GM21723 (cell line): ENCODE results near the gene NDUFV2.

ENCODE experiments used
- ATAC-seq: cut with Tn5 transposase; IDR thresholded peaks from one replicate; pipeline ENCODE4 v1.9.1; 2021; ENCODE audit warnings: mild to moderate bottlenecking, moderate library complexity; ENCODE audit not compliant: unreplicated experiment

The NDUFV2 gene

DNA sequence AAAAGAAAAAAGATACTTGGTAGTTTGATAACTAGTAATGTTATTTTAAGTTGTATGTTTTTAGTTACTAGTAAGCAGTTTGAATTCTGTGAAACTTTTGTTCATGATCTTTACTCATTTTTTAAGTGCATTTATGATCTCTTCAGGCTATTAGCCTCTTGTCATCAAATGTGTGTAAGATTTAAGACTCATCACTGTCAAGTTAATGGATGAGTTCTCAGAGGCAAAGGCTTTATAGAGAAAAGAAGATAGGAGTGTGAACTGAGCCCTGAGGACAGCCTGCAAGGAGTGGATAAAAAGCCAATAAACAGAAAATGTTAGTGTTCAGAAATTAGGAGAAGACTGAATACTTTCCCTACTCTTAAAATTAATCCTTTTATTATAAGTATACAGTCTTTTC lies 13.5 kb downstream of the NDUFV2 start:
- ATAC-seq = no peak

DNA sequence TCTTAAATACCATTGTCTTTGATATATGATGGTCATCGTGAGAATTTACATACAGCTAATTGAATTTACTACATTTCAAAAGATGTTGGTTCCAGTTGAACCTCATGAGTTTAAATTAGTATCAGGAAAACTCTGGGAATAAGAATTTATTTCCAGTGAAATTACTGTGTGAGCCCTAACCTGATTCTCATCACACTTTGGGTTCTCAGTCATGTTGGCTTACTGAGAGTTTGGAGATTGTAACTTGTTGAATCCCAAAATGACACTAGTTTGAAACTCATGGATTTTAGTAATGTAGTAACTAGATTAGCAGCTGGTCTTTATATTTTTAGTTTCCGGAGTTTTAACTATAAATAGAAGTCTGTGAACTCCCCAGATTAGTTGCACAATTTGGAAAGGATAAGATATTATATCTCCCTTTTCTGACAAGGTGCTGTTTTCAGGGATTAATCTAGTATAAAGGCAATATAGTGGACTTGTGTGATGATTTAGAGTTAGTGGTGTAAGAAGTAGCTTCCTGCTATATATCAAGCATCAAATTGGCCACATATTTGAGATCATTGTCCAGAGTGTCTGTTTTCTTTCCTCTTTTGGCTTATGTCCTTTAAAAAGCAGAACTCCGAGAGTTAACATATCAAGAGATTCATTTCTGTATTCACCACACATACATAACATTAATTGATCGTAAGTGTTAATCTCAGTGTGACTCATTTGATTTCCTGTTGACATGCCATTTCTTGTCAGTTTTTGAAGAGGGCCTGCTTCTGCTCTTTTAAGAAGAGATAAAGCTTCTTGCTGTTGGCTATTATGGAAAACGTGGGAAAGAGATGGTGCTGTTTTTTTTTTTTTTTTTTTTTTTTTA lies 15.7 kb downstream of the NDUFV2 start:
- no peak for ATAC-seq

DNA sequence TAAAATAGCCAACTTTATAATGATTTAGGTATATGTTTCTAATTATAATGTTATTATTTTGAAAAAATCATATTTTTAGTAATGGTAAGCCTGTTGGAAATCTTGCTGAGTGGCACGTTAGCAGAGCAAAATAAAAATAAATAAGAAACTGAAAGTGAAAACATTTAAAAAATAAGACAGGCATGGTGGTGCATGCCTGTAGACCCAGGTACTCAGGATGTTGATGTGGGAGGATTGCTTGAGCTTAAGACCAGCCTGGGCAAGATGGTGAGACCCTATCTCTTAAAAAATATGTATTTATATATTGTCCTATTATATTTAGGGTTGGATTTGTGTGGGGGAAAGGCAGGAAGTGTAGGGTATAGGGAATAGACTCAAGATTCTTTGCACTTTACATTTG lies 18.3 kb downstream of the NDUFV2 start:
- no peak for ATAC-seq

DNA sequence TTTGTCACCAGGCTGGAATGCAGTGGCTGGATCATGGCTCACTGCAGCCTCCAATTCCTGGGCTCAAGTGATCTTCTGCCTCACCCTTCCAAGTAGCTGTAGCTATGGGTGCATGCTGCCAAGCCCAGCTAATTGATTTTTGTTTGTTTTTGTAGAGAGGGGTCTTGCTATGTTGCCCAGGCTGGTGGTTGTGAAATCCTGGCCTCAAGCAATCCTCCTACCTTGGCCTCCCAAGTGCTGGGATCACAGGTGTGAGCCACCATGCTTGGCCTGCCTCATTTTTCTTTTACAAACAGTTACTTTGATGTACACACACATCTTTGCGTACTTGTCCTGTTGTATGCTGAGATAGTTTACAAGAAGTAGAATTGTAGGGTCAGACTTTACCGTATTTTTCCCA lies 21.0 kb downstream of the NDUFV2 start:
- no peak for ATAC-seq

DNA sequence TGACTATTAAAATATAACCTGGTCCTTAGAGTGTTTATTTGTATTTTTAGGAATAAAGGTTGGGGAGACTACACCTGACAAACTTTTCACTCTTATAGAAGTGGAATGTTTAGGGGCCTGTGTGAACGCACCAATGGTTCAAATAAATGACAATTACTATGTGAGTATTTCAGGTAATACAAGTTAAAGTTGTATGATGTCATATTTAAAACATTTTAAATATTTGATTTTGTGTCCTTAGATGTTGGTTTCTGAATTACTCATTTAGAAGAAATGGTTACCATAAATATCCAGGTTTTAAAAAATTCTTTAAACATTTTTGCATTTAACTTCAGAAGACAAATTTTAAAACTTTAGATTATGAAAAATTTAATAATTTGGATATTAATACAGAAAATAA lies 22.3 kb downstream of the NDUFV2 start:
- no peak for ATAC-seq

DNA sequence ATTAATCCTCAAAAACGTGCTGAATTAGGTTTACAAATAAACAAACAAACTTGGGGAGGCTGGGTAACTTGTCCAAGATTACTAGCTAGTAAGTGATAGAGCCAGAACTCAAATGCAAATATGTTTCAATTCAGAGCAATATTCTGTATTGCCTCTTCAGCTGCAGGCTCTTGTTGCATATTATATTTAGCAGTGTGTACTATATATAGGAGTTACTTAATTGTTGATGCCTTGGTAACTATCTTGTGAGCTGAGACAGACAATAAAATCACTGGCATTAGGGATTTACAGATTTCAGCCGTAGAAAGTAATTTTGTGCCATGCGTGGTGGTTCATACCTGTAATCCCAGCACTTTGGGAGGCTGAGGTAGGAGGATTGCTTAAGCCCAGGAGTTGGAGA lies 23.8 kb downstream of the NDUFV2 start:
- no peak for ATAC-seq

DNA sequence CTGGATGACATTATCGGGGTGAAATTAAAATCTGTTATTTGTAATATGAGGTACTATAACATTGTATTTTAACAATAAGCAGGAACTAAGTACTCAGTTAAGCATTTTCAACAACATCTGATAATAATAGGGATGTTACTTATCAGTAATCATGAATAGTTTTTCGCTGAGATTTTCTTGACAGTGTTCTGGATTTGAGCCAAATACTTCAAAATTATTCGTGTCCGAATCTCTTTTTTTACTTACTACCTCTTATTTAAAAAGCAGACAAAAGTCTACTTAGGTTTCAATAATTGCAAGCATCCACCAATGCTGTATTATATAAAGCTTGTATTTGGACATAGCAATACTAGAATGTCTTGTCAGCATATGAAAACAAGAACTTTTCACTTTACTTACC lies 27.7 kb downstream of the NDUFV2 start:
- no peak for ATAC-seq

DNA sequence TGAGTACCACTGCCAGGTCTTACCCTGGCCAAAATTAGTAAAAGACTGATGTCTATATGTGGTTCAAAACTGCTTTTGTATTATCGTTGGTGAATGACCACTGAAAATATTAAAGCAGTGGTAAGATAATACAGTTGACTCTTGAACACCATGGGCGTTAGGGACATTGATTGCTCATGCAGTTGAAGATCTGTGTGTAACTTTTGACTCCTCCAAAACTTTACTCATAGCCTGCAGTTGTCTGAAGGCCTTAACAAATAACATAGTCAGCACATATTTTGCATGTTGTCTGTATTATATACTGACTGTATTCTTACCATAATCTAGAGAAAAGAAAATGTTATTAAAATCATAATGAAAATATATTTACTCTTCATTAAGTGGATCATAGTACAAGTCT lies 28.3 kb downstream of the NDUFV2 start:
- no peak for ATAC-seq

DNA sequence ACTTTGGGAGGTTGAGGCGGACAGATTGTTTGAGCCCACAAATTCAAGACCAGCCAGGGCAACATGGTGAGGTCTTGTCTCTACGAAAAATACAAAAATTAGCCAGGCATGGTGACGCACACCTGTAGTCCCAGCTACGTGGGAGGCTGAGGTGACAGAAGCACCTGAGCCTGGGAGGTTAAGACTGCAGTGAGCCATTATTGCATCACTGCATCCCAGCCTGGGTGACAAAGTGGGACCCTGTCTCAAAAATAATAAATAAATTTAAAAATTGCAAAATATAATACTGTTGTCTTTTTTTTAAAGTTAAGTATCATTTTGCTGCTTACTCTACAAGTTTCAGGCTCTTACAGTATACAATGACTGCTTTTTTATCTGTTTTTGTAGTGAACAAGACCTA lies 30.1 kb downstream of the NDUFV2 start:
- ATAC-seq = no peak

DNA sequence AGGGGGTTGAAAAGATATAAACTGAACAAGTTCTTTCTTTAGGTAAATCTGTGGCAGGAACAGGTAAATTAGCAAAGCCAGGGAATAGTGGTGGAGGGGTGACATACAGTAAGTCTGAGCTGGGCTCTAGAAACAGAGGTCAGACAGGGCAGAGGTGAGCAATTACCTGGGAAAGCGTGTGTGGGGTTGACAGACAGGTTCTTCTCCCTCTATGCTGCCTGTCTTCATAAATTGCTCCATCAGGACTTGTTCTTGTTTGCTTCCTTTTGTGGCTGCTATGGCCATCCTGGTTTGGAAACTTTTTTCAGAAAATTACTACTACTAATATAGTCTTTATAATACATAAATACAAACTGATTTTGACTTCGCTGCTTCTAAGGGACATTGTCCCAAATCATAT lies 30.7 kb downstream of the NDUFV2 start:
- ATAC-seq = no peak

DNA sequence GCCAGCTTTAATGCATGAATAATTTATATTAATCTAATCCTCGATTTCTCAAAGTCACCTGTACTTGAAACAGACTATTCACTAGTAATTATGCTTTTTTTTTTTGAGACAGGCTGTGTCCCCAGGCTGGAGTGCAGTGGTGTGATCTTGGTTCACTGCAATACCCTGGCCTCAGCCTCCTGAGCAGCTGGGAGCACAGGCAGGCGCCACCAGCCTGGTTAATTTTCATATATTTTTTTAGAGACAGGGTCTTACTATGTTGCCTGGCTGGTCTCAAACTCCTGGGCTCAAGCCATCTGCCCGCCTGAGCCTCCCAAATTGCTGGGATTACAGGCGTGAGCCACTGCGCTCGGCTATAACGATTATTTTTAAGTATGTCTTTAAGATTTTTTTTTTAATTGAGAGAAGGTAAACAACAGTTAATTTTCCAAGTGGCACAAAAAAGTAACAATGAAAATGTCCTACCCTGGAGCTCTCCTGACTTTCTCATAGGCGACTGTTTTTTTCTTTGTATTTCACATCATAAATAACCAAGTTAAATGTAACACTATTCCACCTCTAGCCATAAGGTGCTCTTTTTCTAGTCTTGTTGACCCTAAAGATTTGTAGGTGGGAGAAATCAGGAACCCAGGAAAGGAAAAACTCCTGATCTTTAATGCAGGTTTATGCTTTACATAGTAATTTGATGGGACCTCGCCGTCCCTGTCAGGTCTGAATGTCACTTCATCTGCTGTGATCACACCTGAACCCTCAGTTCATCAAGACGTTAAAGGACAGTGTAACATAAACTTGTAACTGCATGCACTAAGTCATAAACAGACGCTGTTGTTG lies 32.8 kb downstream of the NDUFV2 start:
- no peak for ATAC-seq

DNA sequence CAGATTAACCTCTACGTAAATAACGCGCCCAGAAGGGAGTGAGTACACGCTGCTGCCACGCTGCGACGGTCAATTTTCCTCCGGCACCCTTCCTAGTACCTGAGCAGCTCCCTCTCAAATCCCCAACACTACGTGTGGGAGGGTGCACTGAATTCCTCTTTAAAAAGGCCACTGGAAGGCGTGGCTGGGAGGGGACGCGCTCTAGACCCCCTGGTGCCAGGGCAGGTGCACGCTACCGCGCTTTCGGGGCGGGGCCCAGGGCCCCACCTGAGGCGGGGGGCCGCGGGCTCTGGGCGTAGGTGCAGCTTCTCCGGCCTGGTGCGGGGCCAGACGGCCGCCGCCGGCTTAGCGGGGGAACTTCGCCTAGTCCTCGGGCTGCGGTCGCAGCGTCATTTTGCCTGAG lies 33.4 kb downstream of the NDUFV2 start:
- ATAC-seq = peak; percentile 22

DNA sequence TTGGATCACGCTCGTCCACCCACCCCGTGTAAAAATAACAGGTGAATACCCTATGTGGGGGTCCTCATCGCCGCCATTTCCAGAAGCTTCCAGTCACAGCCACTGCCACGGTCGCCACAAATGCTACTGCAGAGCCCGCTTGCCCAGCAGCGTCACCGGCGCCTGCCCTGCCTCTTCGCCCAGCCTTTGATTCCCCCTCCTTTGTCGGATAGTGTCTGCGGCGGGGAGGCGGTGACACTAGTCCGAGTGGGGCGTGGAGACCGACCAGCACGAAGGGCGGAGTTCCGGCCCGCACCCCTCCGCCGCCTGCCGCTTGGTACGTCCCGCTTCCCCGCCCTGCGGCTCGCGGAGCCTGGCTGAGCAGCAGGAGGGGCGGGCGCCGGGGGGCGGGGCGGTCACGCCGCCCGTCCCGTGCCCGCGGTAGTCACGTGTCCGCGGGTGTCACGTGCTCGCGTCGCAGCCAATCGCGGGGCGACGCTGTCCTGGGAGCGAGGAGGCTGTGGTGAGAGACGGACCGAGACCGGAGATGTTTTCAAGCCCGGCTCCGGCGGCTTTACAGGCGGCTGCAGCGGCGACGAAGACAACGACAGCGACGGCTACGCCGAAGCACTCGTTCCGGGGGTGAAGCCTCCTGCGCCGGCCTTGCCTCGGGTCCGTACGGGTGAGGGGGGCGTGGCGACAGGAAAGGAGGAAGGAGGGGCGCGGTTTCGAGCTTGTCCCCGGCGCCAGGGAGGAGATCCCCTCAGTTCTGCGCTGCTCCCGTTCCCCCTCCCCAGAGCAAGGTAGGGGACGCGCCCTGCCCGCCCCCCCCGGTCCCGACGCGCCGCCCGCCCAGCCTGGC lies 34.0 kb downstream of the NDUFV2 start, which contains the start of gene ANKRD12:
TSS of gene ANKRD12 (plus strand) at position 467 of the 841 bp plus-strand sequence. CDS start 45,652 bp downstream, outside the sequence.
- peak; percentile 69 for ATAC-seq

DNA sequence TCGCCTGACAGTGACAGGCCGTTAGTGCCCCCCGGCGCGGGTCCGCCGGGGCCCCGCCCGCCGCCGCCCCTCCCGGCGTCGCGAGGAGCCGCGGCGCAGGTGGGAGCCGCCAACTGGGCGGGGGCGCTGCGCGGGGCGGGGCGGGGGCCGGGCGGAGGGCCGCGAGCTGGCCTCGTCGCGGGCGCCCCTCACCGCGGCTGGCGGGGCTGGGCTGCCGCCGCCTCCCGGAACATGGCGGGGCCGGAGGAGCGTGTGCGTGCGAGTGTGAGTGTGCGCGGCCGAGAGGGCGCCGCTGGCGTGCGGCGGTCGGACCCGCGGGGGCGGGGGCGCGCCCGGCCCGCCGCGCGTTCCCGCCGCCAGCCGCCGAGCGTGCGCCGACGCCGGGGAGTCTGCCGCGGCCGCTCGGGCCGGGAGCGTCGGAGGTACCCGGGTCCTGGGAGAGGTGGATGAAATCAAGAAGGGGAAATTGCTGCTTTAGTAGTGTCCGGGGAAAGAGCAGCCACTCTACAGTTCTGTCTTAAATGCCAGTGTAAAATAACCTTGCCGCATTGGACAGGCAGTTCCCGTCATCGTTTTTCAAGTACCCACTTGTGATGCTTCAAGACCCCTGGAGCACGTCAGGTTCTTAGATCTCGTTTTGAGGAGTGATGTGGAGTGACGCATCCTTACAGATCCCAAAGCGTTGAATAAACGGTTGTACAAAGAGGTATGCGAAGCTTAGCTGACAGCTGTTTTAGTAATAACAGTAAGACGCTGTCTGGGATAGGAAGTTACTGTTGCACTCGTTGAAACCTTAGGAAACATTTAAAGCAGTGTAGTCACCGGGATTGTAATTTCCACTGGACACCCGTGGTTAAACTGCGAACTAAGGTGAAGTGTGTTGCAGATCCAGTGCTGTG lies 34.9 kb downstream of the NDUFV2 start:
- ATAC-seq = peak; percentile 36

DNA sequence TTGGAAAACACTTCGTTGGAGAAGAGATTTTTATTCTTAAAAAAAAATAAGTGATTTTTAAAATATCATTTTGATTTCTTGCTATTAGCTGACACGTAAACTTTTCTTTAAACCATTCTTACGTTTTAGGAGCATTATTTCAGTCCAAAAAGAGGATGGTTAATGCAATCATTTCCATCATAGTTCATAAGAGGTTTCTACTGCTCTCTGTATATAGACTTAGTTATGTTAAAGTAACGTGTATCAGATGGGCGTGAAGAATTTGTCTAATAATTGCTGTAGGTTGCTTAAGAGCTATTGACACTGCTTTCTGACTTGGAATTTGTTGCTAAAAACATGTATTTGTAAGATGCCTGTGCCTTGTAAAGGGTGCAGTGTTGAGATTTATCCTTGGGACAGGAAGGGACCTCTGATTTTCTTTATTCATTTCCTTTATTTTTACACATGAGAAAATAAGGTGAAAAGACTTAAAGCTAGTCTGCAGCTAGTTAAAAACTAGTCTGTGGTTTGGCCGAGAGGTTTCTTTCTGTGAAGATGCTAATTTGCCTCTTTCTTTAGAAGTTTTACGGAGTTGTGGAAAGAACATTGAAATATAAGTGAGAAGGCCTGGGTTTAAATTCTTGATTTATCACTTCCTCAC lies 37.0 kb downstream of the NDUFV2 start:
- no peak for ATAC-seq

DNA sequence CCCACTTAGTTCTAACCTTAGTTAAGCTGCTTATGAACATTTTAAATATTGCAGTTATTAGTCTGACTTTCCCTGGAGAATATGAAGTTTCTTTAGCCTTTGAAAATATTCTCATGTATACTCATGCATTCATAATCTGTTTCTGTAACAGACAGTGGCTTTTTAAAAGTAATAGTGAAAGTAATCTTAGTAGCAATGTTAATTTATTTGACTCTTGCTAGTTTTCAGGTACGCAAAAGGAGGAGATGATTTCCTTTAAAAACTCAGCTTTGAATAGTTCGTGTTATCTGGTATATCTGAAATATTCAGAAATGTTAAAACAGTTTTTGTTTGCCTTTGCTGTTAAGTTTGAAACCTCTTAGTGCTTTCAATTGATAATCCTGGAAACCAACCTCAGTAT lies 37.9 kb downstream of the NDUFV2 start:
- no peak for ATAC-seq

DNA sequence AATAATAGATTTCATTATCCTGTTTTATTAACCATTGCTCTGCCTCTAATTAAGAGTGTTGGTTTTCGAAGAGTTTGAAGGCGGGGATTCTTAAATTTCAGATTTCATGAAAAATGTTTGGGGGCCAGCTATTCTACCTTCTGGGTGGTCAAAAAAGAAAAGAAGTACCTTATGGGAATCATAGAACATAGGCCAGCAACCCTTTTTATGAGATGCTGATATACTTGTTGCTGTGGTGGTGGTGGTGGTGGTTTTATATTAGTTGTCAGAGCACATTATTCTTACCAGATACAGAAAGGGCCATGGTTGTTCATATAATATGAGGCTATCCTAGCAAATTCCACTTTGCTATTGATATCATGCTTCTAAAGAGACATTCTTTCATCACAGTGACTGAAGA lies 38.5 kb downstream of the NDUFV2 start:
- no peak for ATAC-seq

DNA sequence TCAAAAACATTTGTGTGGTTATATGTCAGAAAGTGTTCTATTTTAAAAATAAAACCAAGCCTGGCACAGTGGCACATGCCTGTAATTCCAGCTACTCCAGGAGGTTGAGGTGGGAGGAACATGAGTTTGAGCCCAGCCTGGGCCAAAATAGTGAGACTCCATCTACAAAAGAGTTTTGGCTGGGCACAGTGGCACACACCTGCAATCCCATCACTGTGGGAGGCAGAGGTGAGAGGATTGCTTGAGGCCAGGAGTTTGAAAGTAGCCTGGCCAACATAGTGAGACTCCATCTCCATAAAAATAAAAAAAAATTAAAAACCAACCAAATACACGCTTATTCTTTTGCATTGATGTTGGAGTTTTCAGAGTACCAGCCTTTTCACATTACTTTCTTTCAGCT lies 43.7 kb downstream of the NDUFV2 start:
- no peak for ATAC-seq

DNA sequence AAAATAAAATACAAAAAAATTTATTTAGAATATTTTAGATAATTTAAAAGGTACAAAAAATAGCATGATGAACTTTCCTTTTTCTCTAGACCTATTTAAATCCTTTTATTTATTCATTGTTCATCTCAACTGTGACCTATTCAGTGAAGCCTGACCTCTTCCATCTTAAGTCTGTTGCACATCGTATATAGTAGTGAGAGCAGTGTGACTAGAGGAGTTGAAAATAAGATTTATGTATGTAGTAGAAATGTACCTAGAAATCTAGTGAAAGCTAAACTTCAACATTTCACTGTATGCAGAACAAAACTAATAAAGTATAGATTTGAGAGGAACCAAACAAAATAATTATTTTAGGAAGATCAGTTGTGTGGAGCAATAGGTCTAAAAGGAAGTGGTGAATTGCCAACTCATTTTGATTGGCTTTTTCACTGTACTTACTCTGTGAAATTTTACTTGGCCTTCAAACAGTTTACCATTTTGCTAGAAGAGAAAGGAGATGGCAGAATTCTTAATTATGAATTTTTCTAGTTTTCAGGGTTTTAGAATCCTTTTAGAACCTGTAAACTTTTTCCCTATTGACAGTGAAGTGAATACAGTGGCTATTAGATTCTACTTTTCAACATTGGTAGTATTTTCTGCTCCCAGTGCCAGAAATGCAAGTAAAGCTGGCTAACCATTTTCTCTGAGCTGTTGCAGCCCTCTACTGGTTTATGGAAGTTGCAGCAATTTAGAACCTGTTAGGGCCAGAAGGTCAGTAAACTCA lies 45.1 kb downstream of the NDUFV2 start:
- ATAC-seq = peak; percentile 63
